ENCODE measurements around the gene PDE2A. TPM values are rescaled to one million over a fixed set of nuclear protein-coding genes. Genes with fewer than 3 reads are reported as not detected.

The PDE2A gene
- total RNA-seq, 2 experiments from 2014 or later = 4.0 to 4.5 TPM

DNA sequence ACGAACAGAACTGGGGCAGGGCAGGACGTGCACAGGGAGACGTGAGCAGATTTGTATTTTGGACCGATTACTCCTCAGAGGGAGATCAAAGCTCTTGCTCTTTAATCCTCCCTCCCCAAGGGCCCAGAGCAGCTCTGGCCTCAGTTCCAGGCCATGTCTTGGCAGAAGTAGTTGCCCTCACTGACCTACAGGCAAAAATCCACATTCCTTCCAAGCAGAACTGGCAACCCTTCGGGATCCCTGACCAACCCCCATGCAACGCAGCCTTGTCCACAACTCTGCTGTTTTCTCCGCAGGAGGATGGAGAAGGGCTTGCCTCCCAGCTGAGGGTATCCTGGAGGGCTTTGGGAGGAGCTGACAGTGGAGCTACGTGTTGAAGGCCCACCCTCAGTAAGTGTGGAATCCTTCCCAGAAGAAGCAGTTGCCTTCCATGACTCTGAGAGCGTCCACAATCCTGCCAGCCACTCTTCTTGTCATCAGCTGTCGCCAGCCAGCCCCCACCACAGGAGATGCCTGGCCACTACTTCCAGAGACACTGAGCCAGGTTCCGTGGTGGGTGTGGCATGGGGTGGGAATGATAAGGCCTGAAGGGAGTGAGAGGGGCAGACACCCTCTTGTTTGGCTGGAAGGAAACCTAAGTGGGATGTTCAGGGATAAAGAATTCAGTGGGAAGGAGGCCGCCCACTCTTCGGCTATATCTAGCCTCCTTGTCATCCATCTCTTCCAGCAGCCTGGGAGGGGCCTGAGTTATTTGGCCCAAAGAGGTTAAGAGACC is 68.1 kb downstream of the PDE2A start:
- intact Hi-C loops (cut with DNase I, micrococcal nuclease) = no loop called here
- H3K27ac Mint-ChIP-seq = no peak overlapping the region
- Histone ChIP-seq H3K27ac (ENCODE audit: low read depth in 1 of 2, low read length in 2 of 2) (no peak overlapping the region), H3K4me1 (ENCODE audit: insufficient read depth, low read length) (peaks cover 3% of the 10 kb centered on the region), H3K9me3 (ENCODE audit: control insufficient read depth in 1 of 2, insufficient read depth in 1 of 2, low read length in 2 of 2) (peaks cover 0 to 4% of the 10 kb centered on the region in 2 experiments), H3K27me3 (ENCODE audit: control insufficient read depth in 1 of 2, insufficient read depth in 2 of 2, low read length in 2 of 2) (peaks cover 0 to 14% of the 10 kb centered on the region in 2 experiments), H3K36me3 (ENCODE audit: insufficient read depth, low read length) (no peaks in the 10 kb centered on the region), H3K4me3 (ENCODE audit: low read length) (no peak overlapping the region)
- peaks cover 18% of the 10 kb centered on the region for H3K27me3 Mint-ChIP-seq
- CTCF ChIA-PET = no interaction called here
- DNase-seq (no peak), ATAC-seq (ENCODE audit: poor library complexity) (no peak)
- H3K4me1 Mint-ChIP-seq (ENCODE audit: low read depth) = no peaks in the 10 kb centered on the region
- TF ChIP-seq, protein P1, sequence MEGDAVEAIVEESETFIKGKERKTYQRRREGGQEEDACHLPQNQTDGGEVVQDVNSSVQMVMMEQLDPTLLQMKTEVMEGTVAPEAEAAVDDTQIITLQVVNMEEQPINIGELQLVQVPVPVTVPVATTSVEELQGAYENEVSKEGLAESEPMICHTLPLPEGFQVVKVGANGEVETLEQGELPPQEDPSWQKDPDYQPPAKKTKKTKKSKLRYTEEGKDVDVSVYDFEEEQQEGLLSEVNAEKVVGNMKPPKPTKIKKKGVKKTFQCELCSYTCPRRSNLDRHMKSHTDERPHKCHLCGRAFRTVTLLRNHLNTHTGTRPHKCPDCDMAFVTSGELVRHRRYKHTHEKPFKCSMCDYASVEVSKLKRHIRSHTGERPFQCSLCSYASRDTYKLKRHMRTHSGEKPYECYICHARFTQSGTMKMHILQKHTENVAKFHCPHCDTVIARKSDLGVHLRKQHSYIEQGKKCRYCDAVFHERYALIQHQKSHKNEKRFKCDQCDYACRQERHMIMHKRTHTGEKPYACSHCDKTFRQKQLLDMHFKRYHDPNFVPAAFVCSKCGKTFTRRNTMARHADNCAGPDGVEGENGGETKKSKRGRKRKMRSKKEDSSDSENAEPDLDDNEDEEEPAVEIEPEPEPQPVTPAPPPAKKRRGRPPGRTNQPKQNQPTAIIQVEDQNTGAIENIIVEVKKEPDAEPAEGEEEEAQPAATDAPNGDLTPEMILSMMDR (IDR thresholded peaks at IDR 0.05) = no peak
- H3K36me3 Mint-ChIP-seq (ENCODE audit: low read depth) = no peaks in the 10 kb centered on the region
- POLR2A ChIA-PET = no interaction called here
- H3K4me3 Mint-ChIP-seq = no peak overlapping the region
- no peaks in the 10 kb centered on the region for H3K9me3 Mint-ChIP-seq

DNA sequence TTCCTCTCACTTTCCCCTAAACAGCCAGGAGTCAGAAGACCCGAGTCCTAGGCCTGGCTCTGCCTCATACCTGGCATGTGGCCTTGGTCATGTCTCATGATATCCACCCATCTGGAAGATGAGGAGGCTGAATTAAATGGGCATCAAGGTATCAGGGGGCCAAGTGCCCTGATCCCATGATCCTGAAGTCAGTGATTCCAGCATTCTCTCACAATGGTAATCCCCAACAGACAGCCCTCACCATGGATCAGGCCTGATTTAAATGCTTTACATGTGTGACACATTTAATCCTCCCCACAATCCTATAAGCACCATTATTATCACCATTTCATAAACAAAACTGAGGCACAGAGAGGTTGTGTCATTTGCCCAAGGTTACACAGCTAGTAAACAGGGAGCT is 70.0 kb downstream of the PDE2A start:
- H3K36me3 Mint-ChIP-seq (ENCODE audit: low read depth) = no peaks in the 10 kb centered on the region
- no peaks in the 10 kb centered on the region for H3K4me1 Mint-ChIP-seq (ENCODE audit: low read depth)
- H3K27ac Mint-ChIP-seq = no peak overlapping the region
- ChIA-PET CTCF (no interaction called here), POLR2A (no interaction called here)
- ATAC-seq (ENCODE audit: poor library complexity) (no peak), DNase-seq (no peak)
- H3K36me3 ChIP-seq (ENCODE audit: insufficient read depth, low read length) = no peaks in the 10 kb centered on the region
- H3K4me1 ChIP-seq (ENCODE audit: insufficient read depth, low read length) = peaks cover 1% of the 10 kb centered on the region
- TF ChIP-seq, protein P1 (IDR thresholded peaks at IDR 0.05) = no peak
- H3K9me3 ChIP-seq (ENCODE audit: control insufficient read depth in 1 of 2, insufficient read depth in 1 of 2, low read length in 2 of 2) = peaks cover 0 to 4% of the 10 kb centered on the region in 2 experiments
- no peak overlapping the region for H3K27ac ChIP-seq (ENCODE audit: low read depth in 1 of 2, low read length in 2 of 2)
- H3K4me3 Mint-ChIP-seq = no peak overlapping the region
- intact Hi-C loops (cut with DNase I, micrococcal nuclease) = no loop called here
- H3K27me3 ChIP-seq (ENCODE audit: control insufficient read depth in 1 of 2, insufficient read depth in 2 of 2, low read length in 2 of 2) = peaks cover 0 to 9% of the 10 kb centered on the region in 2 experiments
- H3K27me3 Mint-ChIP-seq = peaks cover 17% of the 10 kb centered on the region
- H3K9me3 Mint-ChIP-seq = no peaks in the 10 kb centered on the region
- H3K4me3 ChIP-seq (ENCODE audit: low read length) = no peak overlapping the region

DNA sequence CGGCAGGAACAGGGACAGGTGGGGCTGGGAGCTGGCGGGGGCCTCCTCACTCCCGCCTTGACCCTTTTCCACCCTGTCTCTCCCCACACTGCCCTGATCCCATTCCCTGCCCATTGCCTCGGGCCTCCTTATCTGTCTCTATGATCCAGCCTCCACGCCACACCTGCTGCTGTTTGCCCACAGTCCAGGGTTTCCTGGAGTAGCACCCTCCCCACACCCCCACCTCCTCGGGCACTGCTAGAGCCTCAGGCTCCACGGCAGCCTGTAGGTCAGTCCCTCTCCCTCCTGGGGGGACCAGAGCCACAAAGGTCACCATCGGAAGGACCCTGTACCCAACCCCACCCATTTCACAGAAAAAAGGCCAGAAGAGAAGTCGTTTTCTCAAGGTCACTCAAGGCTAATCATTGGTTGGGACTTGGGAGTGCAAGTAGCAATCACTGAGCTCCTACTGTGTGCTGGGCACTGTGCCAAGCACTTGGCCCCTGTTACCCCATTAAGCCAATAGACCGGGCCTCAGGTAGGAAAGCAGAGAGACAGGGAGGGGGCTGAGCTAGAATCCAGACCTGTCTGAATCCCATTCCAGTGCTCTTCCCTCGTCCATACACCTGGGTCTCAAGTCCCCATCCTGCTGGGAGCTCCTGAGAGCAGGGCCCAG is 71.8 kb downstream of the PDE2A start:
- Mint-ChIP-seq H3K27ac (no peak overlapping the region), H3K36me3 (ENCODE audit: low read depth) (no peaks in the 10 kb centered on the region), H3K4me1 (ENCODE audit: low read depth) (no peaks in the 10 kb centered on the region)

More for the DNA sequence above, 71.8 kb downstream of the PDE2A start:
- H3K27me3 ChIP-seq (ENCODE audit: control insufficient read depth in 1 of 2, insufficient read depth in 2 of 2, low read length in 2 of 2) = peaks cover 0 to 9% of the 10 kb centered on the region in 2 experiments
- TF ChIP-seq, protein P1 (IDR thresholded peaks at IDR 0.05) = no peak
- H3K27me3 Mint-ChIP-seq = peaks cover 17% of the 10 kb centered on the region
- no peak overlapping the region for H3K4me3 Mint-ChIP-seq
- H3K4me1 ChIP-seq (ENCODE audit: insufficient read depth, low read length) = no peaks in the 10 kb centered on the region
- no peak overlapping the region for H3K4me3 ChIP-seq (ENCODE audit: low read length)
- no peak overlapping the region for H3K27ac ChIP-seq (ENCODE audit: low read depth in 1 of 2, low read length in 2 of 2)
- DNase-seq (no peak), ATAC-seq (ENCODE audit: poor library complexity) (no peak)
- ChIA-PET CTCF (no interaction called here), POLR2A (no interaction called here)
- intact Hi-C loops (cut with DNase I, micrococcal nuclease) = no loop called here
- H3K9me3 ChIP-seq (ENCODE audit: control insufficient read depth in 1 of 2, insufficient read depth in 1 of 2, low read length in 2 of 2) = peaks cover 0 to 4% of the 10 kb centered on the region in 2 experiments
- no peaks in the 10 kb centered on the region for H3K9me3 Mint-ChIP-seq
- no peaks in the 10 kb centered on the region for H3K36me3 ChIP-seq (ENCODE audit: insufficient read depth, low read length)

Data from CD4-positive, alpha-beta T cell (primary cell).